Right atrium auricular region (tissue), 2 donors: ENCODE results near the gene DNAH2. TPM values are rescaled to one million over a fixed set of nuclear protein-coding genes. Genes with fewer than 3 reads are reported as not detected.

Source experiments
- DNase-seq: peaks from one replicate; pipeline ENCODE4 v3.0.0-alpha.2; 2019; ENCODE audit warnings: low spot score
- H3K27ac ChIP-seq, 2 donors: fragments of 200-600 bp; sonication (generic); 1 replicate in 1 of 2; 2 replicates in 1 of 2; pipeline ENCODE4 v1.5.1; 2016 to 2019
- H3K27me3 ChIP-seq, 2 donors: fragments of 200-600 bp; sonication (generic); one replicate each; pipeline versions ENCODE4 v1.5.1 to v1.6.0; 2017 to 2019
- H3K36me3 ChIP-seq: fragments of 200-600 bp; sonication (generic); one replicate; pipeline ENCODE4 v1.5.1; 2016
- H3K4me1 ChIP-seq, 2 donors: fragments of 200-600 bp; sonication (generic); one replicate each; pipeline versions ENCODE4 v1.5.1 to v1.6.0; 2017 to 2019
- H3K4me3 ChIP-seq, 2 donors: fragments of 200-600 bp; sonication (generic); 1 replicate in 1 of 2; 2 replicates in 1 of 2; pipeline ENCODE4 v1.5.1; 2017 to 2019; ENCODE audit warnings: mild to moderate bottlenecking in 1 of 2, moderate library complexity in 1 of 2
- H3K9me3 ChIP-seq, 2 donors: fragments of 200-600 bp; sonication (generic); one replicate each; pipeline ENCODE4 v1.5.1; 2019
- total RNA-seq, 2 donors: library from RNA; depleted of rRNA; stranded (reverse); fragments of >200 nt; gene quantifications; one replicate each; pipeline ENCODE4 v1.1.0, GENCODE V29; 2016
- TF ChIP-seq, protein P1 (sequence below), 2 donors: fragments of 200-600 bp; sonication (generic); IDR thresholded peaks; one replicate each; pipeline ENCODE4 v1.5.1; 2019; ENCODE audit warnings: antibody characterized with exemption in 2 of 2

Gene DNAH2
- total RNA-seq, 2 donors from 2014 or later, result 0.08 TPM; not detected in 1

DNA sequence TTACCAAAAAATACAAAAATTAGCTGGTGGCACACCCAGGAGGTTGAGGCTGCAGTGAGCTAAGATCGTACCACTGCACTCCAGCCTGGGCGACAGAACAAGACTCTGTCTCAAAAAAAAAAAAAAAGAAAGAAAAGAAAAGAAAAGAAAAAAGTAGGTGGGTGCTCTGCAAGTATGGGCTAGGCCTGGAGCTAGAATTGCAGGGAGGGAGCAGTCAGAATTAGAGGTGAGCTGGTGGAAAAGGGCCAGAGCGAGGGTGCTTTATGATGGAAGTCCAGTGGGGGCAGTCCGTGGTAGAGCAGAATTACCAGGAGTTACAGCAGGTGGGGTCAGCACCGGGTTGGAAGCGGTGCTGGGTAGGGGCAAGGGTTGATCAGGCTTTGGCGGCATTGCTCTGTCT, 59.5 kb downstream of the DNAH2 start:
- Histone ChIP-seq H3K4me3 (no peak overlapping the region), H3K27ac (no peak overlapping the region), H3K27me3 (no peaks in the 10 kb centered on the region), H3K4me1 (no peaks in the 10 kb centered on the region), H3K9me3 (no peaks in the 10 kb centered on the region), H3K36me3 (no peaks in the 10 kb centered on the region)
- TF ChIP-seq, protein P1, sequence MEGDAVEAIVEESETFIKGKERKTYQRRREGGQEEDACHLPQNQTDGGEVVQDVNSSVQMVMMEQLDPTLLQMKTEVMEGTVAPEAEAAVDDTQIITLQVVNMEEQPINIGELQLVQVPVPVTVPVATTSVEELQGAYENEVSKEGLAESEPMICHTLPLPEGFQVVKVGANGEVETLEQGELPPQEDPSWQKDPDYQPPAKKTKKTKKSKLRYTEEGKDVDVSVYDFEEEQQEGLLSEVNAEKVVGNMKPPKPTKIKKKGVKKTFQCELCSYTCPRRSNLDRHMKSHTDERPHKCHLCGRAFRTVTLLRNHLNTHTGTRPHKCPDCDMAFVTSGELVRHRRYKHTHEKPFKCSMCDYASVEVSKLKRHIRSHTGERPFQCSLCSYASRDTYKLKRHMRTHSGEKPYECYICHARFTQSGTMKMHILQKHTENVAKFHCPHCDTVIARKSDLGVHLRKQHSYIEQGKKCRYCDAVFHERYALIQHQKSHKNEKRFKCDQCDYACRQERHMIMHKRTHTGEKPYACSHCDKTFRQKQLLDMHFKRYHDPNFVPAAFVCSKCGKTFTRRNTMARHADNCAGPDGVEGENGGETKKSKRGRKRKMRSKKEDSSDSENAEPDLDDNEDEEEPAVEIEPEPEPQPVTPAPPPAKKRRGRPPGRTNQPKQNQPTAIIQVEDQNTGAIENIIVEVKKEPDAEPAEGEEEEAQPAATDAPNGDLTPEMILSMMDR (IDR thresholded peaks at IDR 0.05), result no peak
- no peak for DNase-seq

DNA sequence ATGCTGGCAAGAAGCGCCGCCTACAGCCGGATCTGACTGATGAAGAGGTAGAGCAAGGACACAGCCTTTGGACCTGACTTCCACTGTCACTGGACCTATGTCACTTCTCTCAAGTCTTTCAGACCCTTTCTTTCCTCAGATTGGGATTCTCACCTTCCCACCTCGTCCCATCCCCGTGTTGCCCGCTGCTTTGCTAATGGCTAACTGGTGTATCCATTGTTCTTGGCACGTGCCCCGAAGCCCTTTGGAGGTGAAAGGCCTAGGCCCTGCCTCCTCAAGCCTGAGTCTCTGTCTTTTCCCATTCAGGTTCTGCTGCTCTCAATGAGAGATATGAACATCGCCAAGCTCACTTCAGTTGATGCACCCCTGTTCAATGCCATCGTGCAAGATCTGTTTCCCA, 63.2 kb downstream of the DNAH2 start:
- TF ChIP-seq, protein P1 (IDR thresholded peaks at IDR 0.05), result no peak
- Histone ChIP-seq H3K27me3 (no peaks in the 10 kb centered on the region), H3K9me3 (no peaks in the 10 kb centered on the region), H3K4me3 (no peak overlapping the region), H3K27ac (no peak overlapping the region), H3K36me3 (no peaks in the 10 kb centered on the region), H3K4me1 (no peaks in the 10 kb centered on the region)
- DNase-seq, result no peak

DNA sequence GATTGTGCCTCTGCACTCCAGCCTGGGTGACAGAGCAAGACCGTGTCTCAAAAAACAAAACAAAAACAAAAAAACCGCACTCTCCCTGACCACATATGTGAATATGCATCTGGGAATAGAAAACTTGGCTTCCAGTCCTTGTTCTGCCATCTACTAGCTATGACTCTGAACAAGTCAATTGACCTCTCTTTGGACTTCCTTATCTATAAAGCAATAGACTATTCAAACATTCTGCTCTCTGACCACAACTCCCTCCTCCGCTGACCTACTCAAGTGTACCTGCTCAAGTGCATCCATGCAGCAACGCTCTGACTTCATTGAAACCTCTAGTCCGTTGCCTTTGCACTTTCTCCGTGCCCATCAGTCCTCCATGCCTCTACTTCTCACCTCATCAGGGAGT, 63.9 kb downstream of the DNAH2 start:
- Histone ChIP-seq H3K27ac (no peak overlapping the region), H3K27me3 (no peaks in the 10 kb centered on the region), H3K4me3 (no peak overlapping the region), H3K36me3 (no peaks in the 10 kb centered on the region), H3K4me1 (no peaks in the 10 kb centered on the region), H3K9me3 (no peaks in the 10 kb centered on the region)
- no peak for DNase-seq
- TF ChIP-seq, protein P1 (IDR thresholded peaks at IDR 0.05), result no peak

DNA sequence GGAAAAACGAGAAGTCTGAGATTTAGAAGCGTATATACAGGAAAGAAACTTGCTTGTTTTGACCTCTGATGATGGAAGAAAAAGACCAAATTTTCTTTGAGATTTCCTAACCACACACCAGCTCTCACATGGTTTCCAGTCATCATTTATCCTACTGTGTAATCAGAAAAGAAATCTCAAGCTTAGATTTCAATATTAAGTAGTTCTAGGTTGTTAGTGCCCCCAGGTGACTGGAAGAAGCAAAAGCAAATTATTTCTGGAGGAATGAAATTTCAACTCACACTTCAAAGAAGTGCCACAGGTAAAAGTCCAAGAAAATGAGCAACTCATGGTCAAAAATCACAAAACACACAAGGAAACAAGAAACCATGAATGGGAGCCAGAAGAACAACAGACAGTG, 64.7 kb downstream of the DNAH2 start:
- Histone ChIP-seq H3K4me1 (no peaks in the 10 kb centered on the region), H3K27ac (no peak overlapping the region), H3K9me3 (no peaks in the 10 kb centered on the region), H3K4me3 (no peak overlapping the region), H3K27me3 (no peaks in the 10 kb centered on the region), H3K36me3 (no peaks in the 10 kb centered on the region)
- TF ChIP-seq, protein P1 (IDR thresholded peaks at IDR 0.05), result no peak
- no peak for DNase-seq

DNA sequence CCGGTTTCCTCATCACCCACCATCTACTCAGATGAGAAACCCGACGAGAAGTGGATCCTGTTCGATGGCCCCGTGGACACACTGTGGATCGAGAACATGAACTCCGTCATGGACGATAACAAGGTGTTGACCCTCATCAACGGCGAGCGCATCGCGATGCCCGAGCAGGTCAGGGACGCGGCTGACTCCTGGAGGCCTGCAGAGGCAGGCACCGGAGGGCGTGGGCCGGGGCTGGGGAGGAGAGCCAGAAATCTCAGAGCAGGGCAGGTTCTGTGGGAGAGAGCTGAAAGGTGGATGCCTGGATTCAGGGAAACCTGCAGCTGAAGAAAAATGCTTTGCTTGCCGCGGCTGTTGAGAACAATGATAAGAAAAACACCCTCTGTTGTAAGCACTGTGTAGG, 69.3 kb downstream of the DNAH2 start:
- Histone ChIP-seq H3K4me1 (no peaks in the 10 kb centered on the region), H3K4me3 (no peak overlapping the region), H3K36me3 (no peaks in the 10 kb centered on the region), H3K27ac (no peak overlapping the region), H3K27me3 (no peaks in the 10 kb centered on the region), H3K9me3 (no peaks in the 10 kb centered on the region)
- TF ChIP-seq, protein P1 (IDR thresholded peaks at IDR 0.05), result no peak
- no peak for DNase-seq

DNA sequence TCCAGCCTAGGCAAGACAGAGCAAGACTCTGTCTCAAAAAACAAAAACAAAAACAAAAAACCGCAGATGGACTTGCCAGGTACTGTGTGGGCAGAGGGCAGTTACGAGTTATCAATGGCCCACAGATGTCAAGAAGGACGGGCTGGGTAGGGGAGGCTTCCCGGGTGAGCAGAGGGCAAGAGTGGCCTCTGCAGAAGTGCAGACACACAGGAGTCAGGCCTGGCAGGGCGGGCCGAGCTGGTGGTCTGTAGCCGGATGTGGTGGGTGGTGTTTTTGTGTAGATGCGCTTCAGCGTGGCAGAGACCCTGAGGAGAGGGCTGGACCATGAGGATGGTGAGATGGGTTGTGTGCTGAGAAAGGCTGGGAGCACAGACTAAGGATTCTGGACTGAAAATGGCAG, 71.6 kb downstream of the DNAH2 start:
- Histone ChIP-seq H3K4me3 (no peak overlapping the region), H3K4me1 (no peaks in the 10 kb centered on the region), H3K9me3 (no peaks in the 10 kb centered on the region), H3K27me3 (no peaks in the 10 kb centered on the region), H3K36me3 (no peaks in the 10 kb centered on the region), H3K27ac (no peak overlapping the region)
- TF ChIP-seq, protein P1 (IDR thresholded peaks at IDR 0.05), result no peak
- DNase-seq, result no peak
